ENCODE data around the gene CST2. TPM values are rescaled to one million over a fixed set of nuclear protein-coding genes. Genes with fewer than 3 reads are reported as not detected.
"Not testable (repeated sequence)": the region's sequence is repeated elsewhere in the genome, so short reads cannot be mapped to it uniquely, and the experiment has no call there.

Gene CST2
- total RNA-seq, 4 donors from 2014 or later, result not detected

- H3K27ac ChIP-seq, result no peak overlapping the region
- TF ChIP-seq CTCF (IDR thresholded peaks at IDR 0.05) (no peak), POLR2A (IDR thresholded peaks at IDR 0.05) (no peak)
- DNase-seq, result no peak
- no peaks in the 10 kb centered on the region for H3K36me3 ChIP-seq
- intact Hi-C loops (cut with DNase I; ENCODE audit: low total_unique reads), result no loop called here
- H3K9me3 ChIP-seq, result no peaks in the 10 kb centered on the region
- H3K4me3 ChIP-seq, result no peak overlapping the region
- no peaks in the 10 kb centered on the region for H3K4me1 ChIP-seq
- no peaks in the 10 kb centered on the region for H3K27me3 ChIP-seq
Measured at GRCh38 chr20:23870461-23870860, 43.9 kb upstream of the CST2 start.

GRCh38 chr20:23869520-23869919 lies 43.0 kb upstream of the CST2 start:
- DNase-seq, result no peak
- Histone ChIP-seq H3K4me3 (no peak overlapping the region), H3K27me3 (no peaks in the 10 kb centered on the region), H3K9me3 (no peaks in the 10 kb centered on the region), H3K27ac (no peak overlapping the region), H3K4me1 (no peaks in the 10 kb centered on the region), H3K36me3 (no peaks in the 10 kb centered on the region)
- TF ChIP-seq CTCF (IDR thresholded peaks at IDR 0.05) (no peak), POLR2A (IDR thresholded peaks at IDR 0.05) (no peak)
- intact Hi-C loops (cut with DNase I; ENCODE audit: low total_unique reads), result no loop called here

- intact Hi-C loops (cut with DNase I; ENCODE audit: low total_unique reads), result no loop called here
- H3K27me3 ChIP-seq, result no peaks in the 10 kb centered on the region
- TF ChIP-seq POLR2A (IDR thresholded peaks at IDR 0.05) (no peak), CTCF (IDR thresholded peaks at IDR 0.05) (no peak)
- no peak overlapping the region for H3K4me3 ChIP-seq
- H3K36me3 ChIP-seq, result no peaks in the 10 kb centered on the region
- no peak overlapping the region for H3K27ac ChIP-seq
- DNase-seq, result no peak
- no peaks in the 10 kb centered on the region for H3K9me3 ChIP-seq
- no peaks in the 10 kb centered on the region for H3K4me1 ChIP-seq
Measured at GRCh38 chr20:23868321-23868720, 41.8 kb upstream of the CST2 start.

- TF ChIP-seq POLR2A (IDR thresholded peaks at IDR 0.05) (no peak), CTCF (IDR thresholded peaks at IDR 0.05) (no peak)
- intact Hi-C loops (cut with DNase I; ENCODE audit: low total_unique reads), result no loop called here
- Histone ChIP-seq H3K36me3 (no peaks in the 10 kb centered on the region), H3K4me1 (no peaks in the 10 kb centered on the region), H3K4me3 (no peak overlapping the region), H3K27ac (no peak overlapping the region), H3K9me3 (no peaks in the 10 kb centered on the region), H3K27me3 (no peaks in the 10 kb centered on the region)
- no peak for DNase-seq
Measured at GRCh38 chr20:23867152-23867776, 40.7 kb upstream of the CST2 start.

GRCh38 chr20:23860771-23861170 lies 34.2 kb upstream of the CST2 start:
- DNase-seq; H3K27me3 ChIP-seq; H3K36me3 ChIP-seq; intact Hi-C loops (cut with DNase I; ENCODE audit: low total_unique reads); H3K4me1 ChIP-seq; H3K27ac ChIP-seq; H3K4me3 ChIP-seq; H3K9me3 ChIP-seq: not testable (repeated sequence)
